Stimulated activated CD8-positive, alpha-beta memory T cell treated with anti-CD3 and anti-CD28 coated beads, Interleukin-2, amount 100 ng/mL, for 1 hour (primary cell): ENCODE results near the gene SLC35C1.
"Not testable (repeated sequence)": the region's sequence is repeated elsewhere in the genome, so short reads cannot be mapped to it uniquely, and the experiment has no call there.

Source experiments
- DNase-seq, 2 donors: peaks; one replicate each; pipeline ENCODE4 v3.0.0-alpha.2; 2020; ENCODE audit warnings: low read depth in 2 of 2

Gene SLC35C1

DNA sequence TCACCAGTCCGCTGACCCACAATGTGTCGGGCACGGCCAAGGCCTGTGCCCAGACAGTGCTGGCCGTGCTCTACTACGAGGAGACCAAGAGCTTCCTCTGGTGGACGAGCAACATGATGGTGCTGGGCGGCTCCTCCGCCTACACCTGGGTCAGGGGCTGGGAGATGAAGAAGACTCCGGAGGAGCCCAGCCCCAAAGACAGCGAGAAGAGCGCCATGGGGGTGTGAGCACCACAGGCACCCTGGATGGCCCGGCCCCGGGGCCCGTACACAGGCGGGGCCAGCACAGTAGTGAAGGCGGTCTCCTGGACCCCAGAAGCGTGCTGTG lies 6.1 kb downstream of the SLC35C1 start:
- no peak for DNase-seq

DNA sequence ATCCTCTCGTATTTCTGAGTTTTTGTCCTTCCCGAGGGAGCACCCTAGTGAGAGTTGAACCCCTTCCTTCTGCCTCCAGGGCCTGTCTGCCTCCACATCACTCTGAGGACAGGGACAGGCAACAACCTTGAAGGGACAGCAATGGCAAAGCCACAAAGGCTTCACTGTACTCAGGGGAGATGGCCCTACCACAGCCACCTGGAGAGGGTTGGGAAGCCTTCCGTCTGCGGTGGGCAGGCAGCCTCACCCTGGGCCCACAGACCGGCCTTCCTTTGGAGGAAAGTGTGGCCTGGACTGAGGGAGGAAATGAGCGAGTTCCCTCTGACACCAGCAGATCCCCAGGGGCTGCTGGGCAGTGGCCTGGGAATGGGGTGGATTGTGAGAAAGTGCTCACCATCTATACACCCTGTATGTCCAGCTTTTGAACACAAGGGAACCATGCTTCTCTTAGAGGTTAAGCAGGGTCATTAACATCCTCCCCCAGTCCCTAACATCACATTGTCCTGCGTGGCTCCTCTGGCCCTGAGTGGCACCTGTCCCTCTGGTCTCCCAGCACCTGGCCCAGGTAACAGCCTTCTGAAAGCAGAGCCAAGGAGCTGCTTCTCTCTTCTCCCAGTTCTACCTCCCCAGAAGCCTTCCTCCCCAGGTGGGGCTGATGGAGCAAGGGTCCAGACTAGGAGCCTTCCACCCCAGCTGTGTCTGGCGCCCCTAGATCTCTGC lies 6.8 kb downstream of the SLC35C1 start:
- no peak for DNase-seq

DNA sequence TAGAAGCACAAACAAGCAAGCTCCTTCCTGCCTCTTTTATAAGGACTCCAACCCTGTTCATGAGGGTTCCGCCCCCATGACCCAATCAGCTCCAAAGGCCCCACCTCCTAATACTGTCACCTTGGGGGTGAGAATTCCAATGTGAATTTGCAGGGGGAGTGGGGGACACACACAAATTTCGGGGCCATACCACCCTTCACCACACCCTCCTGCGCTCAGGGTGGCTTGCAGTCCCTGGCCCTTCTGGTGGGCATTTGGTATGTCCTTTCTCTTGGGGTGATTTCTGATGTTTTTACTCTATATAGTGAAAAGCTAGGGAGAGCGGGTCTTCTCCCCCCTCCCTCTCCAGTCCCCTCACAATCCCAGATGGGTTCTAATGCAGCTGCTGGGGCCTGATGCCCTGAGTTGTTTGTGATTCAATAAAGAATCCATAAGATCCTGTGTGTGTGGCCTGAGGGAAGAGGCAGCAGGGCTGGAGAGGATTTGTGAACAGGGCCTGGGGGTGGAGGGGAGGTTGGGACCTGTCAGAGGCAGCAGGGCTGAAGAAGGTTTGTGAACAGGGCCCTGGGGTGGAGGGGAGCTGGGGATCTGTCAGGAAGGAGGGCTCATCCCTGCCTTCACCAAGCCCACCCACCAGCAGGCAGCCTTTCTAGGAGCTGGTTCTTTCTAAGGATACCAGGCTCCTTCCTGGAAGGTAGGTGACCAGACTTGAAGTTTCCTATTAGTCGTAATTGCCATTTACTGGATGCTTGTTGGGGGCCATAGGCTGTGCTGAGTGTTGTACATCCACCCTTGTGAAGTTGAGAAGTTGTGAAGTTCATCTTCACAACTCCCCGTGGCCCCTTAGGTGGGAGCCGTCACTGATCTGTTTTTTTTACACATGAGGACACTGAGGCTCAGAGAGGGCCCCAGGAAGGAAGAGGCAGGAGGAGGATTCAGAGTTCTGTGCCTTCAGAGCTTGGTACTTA lies 7.9 kb downstream of the SLC35C1 start:
- DNase-seq = no peak

DNA sequence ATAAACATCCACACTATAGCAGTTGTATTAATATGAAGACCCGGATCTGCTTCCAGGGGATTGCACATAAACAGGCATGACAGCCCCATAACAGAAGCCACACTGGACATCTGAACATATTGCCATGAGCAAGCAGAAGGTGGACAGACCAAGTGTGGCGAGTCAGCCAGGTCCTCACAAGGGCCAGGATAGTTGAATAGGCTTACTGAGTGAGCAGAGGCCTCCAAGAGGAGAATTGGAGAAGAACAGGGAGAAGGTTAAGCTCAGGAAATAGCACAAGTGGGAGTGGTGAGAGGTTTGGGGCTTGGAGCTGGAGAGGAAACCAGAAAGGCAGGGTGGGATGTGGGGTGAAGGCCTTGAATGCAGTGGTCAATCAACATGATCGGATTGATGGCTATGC lies 10.8 kb downstream of the SLC35C1 start:
- no peak for DNase-seq

DNA sequence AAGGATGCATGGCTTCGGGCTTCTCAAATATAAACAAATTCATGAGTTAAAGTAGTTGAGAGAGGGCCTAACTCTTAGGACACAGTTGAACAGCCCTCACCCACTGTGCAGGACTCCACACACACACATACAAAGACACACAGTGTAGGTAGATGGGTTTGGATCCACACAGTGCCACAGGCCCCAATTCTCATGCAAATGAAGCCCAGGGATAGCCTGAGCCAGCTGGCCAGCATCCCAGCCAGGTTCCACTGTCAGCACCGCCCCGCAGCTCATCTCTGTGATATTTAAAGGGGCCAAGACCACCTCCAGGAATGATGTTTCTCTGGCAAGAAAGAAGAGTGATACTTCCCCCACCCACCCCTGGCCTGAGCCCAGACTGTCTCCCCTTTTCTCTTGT lies 11.7 kb downstream of the SLC35C1 start:
- DNase-seq = no peak

DNA sequence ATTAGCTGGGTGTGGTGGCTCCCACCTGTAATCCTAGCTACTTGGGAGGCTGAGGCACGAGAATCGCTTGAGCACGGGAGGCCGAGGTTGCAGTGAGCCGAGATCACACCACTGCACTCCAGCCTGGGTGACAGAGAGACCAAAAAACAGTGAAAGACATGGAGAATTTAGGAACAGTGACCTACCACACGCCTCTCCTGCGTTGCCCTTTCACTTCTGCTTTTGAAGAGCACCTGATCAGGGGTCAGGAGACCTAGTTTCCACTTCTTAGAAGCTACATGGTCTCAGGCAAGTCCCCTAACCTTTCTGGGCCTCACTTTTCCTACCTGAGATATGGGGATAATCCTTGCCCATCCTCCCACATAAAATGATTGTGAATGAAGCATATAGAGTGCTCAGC lies 12.2 kb downstream of the SLC35C1 start:
- no peak for DNase-seq

DNA sequence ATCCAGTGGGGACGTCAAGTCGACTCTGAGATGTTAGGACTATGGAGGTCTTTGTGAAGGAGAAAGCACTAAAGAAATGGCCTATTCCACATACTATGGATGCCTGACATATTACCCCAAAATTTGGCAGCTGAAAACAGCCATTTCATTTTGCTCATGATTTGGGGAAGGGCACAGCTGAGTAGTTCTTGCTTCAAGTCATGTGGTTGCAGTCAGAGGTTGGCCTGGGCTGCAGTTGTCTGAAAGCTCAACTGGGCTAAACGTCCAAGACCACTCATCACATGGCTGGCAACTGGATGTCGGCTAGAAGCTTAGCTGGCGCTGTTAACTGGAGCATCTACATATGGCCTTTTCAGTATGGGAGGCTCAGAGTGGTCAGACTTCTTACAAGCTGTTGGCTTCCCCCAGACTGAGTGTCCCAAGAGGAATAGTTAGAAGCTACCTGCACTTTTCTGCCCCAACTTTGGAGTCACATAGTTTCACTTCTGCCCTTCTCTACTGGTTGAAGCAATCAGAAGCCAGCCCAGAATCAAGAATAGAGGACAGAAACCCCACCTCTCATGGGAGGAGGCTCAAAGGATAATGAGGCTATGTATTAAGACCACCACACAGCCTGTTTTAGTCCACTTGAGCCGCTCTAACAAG lies 14.1 kb downstream of the SLC35C1 start:
- no peak for DNase-seq

DNA sequence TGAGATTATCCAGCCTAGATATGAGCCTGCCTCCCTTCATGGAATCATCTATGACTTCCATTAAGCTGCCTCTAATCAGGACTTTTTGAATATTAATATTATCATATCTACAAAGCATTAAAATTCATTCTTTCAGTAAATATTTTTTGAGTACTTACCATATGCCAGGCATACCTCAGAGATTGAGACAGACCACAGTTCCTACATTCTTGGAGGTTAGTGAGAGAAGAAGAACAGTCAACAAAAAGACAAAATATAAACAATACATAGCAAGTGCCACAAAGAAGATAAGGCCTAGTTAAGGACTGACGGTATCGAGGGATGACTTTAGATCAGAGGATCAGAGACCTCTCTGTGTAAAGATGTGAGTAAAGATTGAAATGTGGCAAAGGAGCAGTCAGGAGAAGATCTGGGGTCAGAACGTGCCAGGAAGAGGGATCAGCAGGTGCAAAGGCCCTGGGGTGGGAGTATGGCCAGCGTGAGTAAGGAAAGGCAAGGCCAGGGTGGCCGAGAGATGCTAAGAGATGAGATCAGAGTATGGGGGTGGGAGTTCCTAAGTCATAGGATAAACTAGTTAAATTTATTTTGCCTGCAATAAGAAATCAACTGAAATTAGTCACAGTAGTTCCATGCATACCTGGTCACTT lies 15.4 kb downstream of the SLC35C1 start:
- no peak for DNase-seq

DNA sequence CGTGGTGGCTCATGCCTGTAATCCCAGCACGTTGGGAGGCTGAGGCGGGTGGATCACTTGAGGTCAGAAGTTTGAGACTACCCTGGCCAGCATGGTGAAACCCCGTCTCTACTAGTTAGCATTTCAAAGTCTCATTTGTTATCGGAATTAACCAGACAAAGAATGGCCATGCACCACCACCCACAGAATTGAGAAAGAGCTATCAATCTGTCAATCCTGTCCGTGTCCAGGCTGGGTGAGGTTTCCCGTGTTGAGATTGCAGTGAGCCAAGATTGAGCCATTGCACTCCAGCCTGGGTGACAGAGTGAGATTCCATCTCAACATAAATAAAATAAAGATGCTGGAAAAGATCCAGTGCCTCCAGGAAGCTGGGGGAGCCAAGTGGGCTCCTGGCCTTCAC lies 21.5 kb downstream of the SLC35C1 start:
- DNase-seq = not testable (repeated sequence)

DNA sequence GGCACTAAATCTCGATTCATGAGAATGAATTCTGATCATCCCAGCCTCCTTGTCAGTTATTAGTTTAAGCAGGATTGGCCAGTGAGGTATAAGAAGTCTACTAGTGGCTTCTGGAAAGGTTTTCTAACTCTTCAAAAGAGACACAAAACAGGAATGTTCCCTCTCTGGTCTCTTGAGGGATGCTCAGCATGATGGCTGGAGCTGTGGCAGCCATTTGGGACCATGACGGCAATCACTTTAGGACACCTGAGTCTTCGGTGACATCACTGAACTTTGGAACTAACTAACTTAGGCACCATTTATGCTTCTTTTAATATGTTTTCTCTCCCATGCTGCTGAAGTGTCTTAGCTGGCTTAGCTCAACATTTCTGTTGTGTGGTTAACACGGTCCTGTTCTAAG lies 22.2 kb downstream of the SLC35C1 start:
- DNase-seq = no peak

DNA sequence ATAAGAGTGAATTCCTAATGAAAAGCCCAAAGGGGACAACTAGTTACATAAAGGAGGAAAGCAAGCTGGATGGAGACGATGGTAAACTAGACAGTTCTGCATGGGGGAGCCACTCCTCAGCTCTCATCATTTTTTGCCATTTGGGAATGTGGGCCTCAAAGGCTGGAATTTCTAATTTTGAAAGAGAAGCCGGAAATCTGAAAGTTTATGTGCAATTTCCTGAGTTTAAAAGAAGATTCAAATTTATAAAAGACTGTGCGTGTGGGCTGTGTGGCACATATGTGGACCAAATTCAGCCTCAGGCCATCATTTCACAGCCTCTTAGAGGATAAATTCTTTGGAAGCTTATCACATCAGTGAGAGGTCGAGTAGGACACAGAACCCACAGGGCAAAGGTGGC lies 24.0 kb downstream of the SLC35C1 start:
- DNase-seq = no peak

DNA sequence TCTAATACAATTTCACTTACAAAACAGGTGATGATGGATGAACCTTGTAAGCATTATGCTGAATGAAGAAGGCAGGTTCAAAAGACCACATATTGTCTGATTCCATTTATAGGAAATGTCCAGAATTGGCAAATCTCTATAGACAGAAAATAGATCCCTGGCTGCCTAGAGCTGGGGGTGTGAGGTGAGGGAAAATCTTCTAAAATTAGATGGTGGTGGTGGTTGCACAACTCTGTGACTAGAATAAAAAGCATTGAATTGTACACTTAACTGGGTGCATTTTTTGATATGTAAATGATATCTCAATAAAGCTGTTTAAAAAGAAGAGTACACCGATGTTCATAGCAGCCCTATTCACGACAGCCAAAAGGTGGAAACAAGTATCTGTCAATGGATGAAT lies 25.6 kb downstream of the SLC35C1 start:
- no peak for DNase-seq

DNA sequence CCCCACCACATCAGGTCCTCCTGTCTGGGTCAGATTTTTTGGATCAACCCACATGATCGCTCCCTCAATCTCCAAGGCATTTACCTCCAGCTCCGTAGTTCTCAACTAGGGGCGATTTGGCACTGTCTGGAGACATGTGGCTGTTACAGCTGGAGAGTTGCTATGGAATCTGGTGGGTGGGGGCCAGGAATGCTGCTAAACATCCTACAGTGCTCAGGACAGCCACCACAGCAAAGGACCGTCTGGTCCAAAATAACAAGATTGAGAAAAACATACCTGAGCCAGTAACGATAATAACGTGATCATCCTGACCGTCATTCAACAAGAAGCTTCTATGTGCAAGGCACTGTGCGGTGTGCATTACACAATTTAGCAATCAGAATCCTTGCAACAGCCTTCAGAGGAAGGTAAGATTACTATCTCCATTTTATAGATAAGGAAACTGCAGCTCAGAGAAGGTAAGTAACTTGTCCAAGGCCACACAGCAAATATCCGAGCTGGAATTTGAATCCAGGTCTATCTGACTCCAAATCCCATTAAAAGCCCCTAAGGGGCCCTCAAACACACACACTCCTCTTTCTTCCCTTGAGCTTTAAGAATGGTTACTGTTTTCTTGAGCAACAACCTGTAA lies 28.0 kb downstream of the SLC35C1 start:
- no peak for DNase-seq

DNA sequence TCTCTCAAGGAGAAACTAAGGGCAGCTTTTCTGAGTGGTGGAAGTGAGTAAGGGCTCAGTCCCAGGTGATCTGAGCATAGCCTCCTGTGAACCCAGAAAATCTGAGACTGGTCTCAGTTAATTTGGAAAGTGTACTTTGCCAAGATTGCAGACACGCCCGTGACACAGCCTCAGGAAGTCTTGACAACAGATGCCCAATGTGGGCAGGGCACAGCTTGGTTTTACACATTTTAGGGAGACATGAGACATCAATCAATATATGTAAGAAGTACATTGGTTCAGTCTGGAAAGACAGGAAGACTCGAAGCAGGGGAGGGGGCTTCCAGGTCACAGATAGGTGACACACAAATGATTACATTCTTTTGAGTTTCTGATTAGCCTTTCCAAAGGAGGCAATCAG lies 28.8 kb downstream of the SLC35C1 start:
- no peak for DNase-seq

DNA sequence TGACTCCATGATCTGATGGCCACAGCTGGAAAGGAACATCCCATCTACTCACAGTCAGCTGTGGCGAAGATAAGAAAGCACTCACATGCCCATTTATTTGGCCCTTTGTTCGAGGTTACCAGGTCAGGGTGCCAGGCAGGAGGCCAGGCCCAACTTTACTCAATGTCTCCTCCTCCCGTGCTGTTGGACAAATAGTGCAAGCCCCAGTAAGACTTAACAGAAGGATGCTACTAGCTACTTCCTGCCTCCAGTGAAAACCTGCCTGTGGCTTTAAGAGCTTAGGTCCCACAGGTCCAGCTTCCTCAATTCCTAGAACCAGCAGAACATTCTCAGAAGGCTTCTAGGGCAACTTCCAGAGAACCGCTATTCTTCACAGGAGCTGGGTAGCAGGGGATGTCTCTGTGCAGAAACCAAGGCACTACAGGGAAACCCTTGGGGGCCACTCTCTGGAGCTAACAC lies 29.4 kb downstream of the SLC35C1 start:
- no peak for DNase-seq

DNA sequence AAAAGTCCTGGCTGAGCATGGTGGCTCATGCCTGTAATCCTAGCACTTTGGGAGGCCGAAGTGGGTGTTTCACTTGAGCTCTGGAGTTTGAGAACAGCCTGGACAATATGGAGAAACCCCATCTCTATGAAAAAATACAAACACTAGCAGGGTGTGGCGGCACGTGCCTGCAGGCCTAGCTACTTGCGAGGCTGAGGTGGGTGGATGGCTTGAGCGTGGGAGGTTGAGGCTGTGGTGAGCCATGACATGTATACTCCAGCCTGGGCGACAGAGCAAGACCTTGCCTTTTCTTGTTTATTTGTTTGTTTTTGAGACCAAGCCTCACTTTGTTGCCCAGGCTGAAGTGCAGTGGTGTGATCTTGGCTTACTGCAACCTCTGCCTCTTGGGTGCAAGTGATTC lies 34.3 kb downstream of the SLC35C1 start:
- no peak for DNase-seq

DNA sequence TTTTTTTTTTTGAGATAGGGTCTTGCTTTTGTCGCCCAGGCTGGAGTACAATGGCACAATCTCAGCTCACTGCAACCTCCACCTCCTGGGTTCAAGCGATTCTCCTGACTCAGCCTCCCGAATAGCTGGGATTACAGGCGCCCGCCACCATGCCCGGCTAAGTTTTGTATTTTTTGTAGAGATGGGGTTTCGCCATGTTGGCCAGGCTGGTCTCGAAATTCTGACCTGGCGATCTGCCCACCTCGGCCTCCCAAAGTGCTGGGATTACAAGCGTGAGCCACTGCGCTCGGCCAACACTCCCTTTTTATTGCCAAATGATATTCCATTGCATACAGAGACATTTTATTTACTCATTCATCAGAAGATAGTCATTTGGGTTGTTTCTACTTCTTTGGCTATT lies 35.3 kb downstream of the SLC35C1 start:
- not testable (repeated sequence) for DNase-seq

DNA sequence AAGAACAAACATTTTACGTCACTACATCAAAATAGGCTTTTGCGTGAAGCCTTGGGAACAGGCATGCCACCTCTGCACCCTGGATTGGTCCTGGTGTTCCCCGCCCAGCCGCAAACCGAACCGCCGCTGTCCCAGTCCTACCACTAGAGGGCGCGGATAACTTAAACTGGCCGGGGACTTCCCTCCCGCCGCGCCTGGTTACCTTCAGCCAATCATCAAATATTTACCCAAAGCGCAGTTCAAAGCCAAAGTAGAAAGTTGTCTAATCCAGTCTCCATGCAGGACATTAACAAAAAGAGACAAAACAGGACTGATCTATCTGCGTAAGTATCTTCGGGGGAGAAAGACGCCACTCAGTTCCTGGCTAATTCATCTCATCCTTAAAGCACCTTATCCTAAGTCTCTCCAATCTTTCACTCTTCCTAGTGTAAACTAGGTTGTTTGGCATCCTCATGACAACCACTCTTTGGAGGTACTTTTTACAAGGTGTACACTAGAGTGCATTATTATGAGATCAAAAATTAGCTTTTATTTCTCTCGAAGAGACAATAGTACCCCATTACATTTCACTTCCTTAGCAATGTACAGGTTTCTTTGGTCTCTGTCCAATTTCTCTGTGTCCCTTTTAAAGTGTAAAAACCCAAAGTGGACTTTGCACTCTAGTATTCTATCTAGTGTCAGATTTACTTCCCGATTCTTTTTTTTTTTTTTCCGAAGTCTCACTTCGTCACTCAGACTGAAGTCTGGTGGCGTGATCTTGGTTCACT lies 38.4 kb downstream of the SLC35C1 start:
- DNase-seq = peak; percentile 71 to 78

DNA sequence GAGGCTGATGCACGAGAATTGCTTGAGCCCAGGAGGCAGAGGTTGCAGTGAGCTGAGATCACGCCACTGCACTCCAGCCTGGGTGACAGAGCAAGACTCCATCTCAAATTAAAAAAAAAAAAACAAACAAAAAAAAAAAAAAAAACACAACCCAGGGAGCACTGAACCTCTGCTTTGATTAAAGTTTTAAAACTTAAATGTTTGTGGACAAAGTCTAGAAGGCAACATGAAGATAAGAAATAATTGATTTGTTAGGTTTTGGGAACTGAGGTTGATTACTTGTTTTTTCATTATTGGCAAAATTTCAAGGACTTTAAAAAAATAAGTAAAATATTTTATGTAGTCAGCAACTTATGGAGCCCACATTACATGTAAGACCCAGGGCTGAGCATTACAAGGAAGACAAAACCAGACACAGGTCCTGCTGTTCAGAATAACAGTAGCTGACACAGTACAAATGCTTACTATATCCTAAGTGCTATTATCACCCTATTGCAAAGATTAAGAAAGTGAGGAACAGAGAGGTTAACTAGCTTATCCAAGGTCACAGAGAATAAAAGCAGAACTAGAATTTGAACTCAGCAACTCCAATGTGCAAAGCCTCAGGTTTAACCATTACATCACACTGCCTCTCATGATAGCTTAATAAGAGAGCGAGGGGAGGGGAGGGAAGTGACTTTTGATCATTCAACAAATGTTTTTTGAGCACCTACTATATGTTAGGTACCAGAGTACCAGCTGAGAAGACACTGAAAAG lies 40.1 kb downstream of the SLC35C1 start:
- no peak for DNase-seq

DNA sequence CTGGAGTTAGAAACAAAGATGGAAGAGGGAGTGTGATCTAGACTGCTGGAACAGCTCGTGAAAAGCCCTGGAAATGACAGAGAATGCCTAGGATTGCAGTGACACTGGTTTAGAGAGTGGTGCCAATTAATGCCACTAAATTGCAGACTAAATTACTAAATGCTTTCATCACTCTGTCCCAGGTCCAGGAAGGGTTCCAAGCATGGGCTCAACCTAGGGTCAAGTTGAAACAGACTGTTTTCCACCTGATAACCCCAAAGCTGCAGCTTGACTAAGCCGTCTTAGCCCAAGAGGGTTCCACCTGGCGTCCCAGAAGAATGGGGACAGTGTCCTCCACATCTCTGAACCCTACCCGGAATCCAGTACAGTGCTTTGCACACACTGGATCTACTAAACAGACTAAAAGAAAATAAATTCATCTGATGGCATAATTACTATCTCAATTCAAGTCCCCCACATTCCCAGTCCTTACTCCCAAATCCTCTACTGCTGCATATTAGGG lies 41.3 kb downstream of the SLC35C1 start:
- DNase-seq = no peak
